ENCODE results near the gene TIE1.

GRCh38 chr1:43251024-43251423 lies 49.8 kb upstream of the TIE1 start:
- no peak for TF ChIP-seq CTCF (IDR thresholded peaks at IDR 0.05)
- no peak for TF ChIP-seq POLR2A (IDR thresholded peaks at IDR 0.05)

Data from uterus (tissue), 2 donors.